GM12892 (cell line): Measurements from ENCODE around the gene GCDH.

Source experiments
- POLR2A ChIP-seq: IDR thresholded peaks from 2 replicates; pipeline ENCODE4 v1.6.1; 2011; ENCODE audit warnings: low read depth, low read length, control low read depth
- TAF1 ChIP-seq: IDR thresholded peaks from 2 replicates; pipeline ENCODE4 v1.6.1; 2011; ENCODE audit warnings: low read depth, mild to moderate bottlenecking, control low read depth, low read length, borderline replicate concordance

DNA sequence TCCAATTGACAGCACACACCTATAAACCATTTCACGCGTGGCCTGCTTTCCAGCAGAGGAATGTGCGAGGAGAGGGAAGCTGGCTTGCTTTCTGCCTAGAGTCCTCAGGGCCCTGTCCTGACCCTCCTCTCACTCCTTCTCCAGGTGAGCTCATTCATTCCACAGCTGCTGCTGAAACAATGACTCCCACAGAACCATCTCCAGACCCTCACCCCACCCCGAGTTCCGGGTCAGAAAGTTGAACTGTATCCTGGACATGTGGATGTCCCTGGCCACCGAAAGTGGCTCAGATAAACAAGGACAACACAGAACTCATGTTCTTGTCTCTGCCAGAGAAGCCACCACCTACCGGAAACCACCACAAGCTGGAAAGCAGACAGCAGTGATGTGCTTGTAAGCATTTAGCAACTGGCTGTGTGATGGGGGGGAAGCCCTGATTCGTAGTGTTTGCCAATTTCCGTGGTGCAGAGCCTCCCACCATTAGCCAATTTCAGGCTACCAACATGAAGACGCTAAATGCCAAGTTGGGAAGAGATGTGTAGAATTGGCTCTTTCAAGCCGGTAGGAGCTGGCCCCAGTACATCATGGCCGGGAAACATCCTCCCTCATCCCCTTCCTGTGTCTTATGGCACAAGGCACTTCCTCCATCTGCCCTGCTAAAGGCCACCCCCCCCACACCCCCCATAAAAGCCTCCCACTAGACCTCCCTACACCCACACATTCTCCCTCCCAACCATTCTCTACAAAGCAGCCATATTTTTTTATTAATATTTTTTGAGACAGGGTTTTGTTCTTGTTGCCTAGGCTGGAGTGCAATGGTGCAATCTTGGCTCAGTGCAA lies 23.1 kb downstream of the GCDH start:
- TF ChIP-seq POLR2A (peak; percentile 39; the same call in 1 of the 2 replicates), TAF1 (no peak)
